Endothelial cell of umbilical vein (primary cell): Measurements from ENCODE around the gene KCTD16. TPM values are rescaled to one million over a fixed set of nuclear protein-coding genes. Genes with fewer than 3 reads are reported as not detected.

Source experiments
- BruUV-seq: library from RNA; stranded (reverse); fragments of 400-500 nt; replicated peaks from 2 replicates; lab custom pipeline; 2021; lab: Mats Ljungman, UMichigan
- CTCF ChIA-PET: fragments of 300-600, 350-600 bp; sonication (Branson Sonifier 250); formaldehyde crosslinking; loops from one replicate; lab custom pipeline; 2021; ENCODE audit warnings: antibody characterized with exemption, inconsistent platforms; lab: Charles Lee
- POLR2A ChIA-PET: fragments of 300-600, 350-600 bp; sonication (Branson Sonifier 250); formaldehyde crosslinking; loops from one replicate; lab custom pipeline; 2021; ENCODE audit warnings: antibody characterized with exemption, inconsistent platforms; lab: Charles Lee
- DNase-seq: peaks from one replicate; pipeline ENCODE4 v3.0.0-alpha.2; 2011; ENCODE audit warnings: low read depth, low spot score
- FAIRE-seq: peaks from 2 replicates; lab custom pipeline; 2011; peaks lifted over from hg19 to GRCh38; lab: Jason Lieb, UNC
- H2AFZ ChIP-seq: 2 replicates; pipeline ENCODE4 v1.6.0; 2012; ENCODE audit warnings: low read depth, low read length, control low read depth, inconsistent platforms
- H3K27ac ChIP-seq: 2 replicates; pipeline ENCODE4 v1.5.1; 2011; ENCODE audit warnings: low read depth, mild to moderate bottlenecking, control low read depth, low read length, moderate library complexity; ENCODE audit not compliant: insufficient read depth
- H3K27me3 ChIP-seq, 2 experiments: 2 replicates each; pipeline versions ENCODE4 v1.6.0 to v1.6.1; 2011; ENCODE audit warnings: low read length in 2 of 2, mixed read lengths in 1 of 2; ENCODE audit not compliant: control insufficient read depth in 2 of 2, insufficient read depth in 2 of 2
- H3K36me3 ChIP-seq, 2 experiments: 2 replicates in 1 of 2; 3 replicates in 1 of 2; pipeline ENCODE4 v1.5.1; 2011; ENCODE audit warnings: low read length in 2 of 2, mild to moderate bottlenecking in 1 of 2, moderate library complexity in 1 of 2; ENCODE audit not compliant: control insufficient read depth in 2 of 2, insufficient read depth in 2 of 2; ENCODE audit errors: extremely low read depth in 1 of 2
- H3K4me1 ChIP-seq: 3 replicates; pipeline ENCODE4 v1.5.1; 2011; ENCODE audit warnings: mild to moderate bottlenecking, low read length; ENCODE audit not compliant: control insufficient read depth, insufficient read depth; ENCODE audit errors: extremely low read depth
- H3K4me2 ChIP-seq: 2 replicates; pipeline ENCODE4 v1.6.1; 2011; ENCODE audit warnings: low read length, control low read depth, mixed read lengths; ENCODE audit not compliant: insufficient read depth
- H3K4me3 ChIP-seq, 3 experiments: fragments of 200-600 bp in 1 of 3; sonication (generic), shearing (Covaris generic) in 1 of 3; replicated peaks in 1 of 3; 2 replicates each; pipeline ENCODE4 v1.5.1; 2011 to 2016; ENCODE audit warnings: control low read depth in 3 of 3, low read length in 3 of 3, mild to moderate bottlenecking in 2 of 3, inconsistent platforms in 1 of 3, low read depth in 1 of 3, moderate library complexity in 1 of 3; ENCODE audit not compliant: insufficient read depth in 1 of 3
- H3K79me2 ChIP-seq: 2 replicates; pipeline ENCODE4 v1.6.0; 2012; ENCODE audit warnings: low read length, inconsistent platforms; ENCODE audit not compliant: control insufficient read depth, insufficient read depth
- H3K9ac ChIP-seq: replicated peaks from 2 replicates; pipeline ENCODE3; 2011; ENCODE audit warnings: low read length, control low read depth; ENCODE audit not compliant: insufficient read depth; ENCODE audit errors: extremely low read depth
- H3K9me1 ChIP-seq: replicated peaks from 3 replicates; pipeline ENCODE4 v1.6.0; 2011; ENCODE audit warnings: mild to moderate bottlenecking, low read length; ENCODE audit not compliant: control insufficient read depth, insufficient read depth; ENCODE audit errors: extremely low read depth
- H3K9me3 ChIP-seq: replicated peaks from 2 replicates; pipeline ENCODE4 v1.5.1; 2012; ENCODE audit warnings: low read length, inconsistent platforms; ENCODE audit not compliant: control insufficient read depth, insufficient read depth
- H4K20me1 ChIP-seq: replicated peaks from 2 replicates; pipeline ENCODE3; 2011; ENCODE audit warnings: mild to moderate bottlenecking, low read length; ENCODE audit not compliant: control insufficient read depth, insufficient read depth; ENCODE audit errors: extremely low read depth
- CTCF ChIP-seq, 2 donors: IDR thresholded peaks; 1 replicate in 1 of 2; 2 replicates in 1 of 2; pipeline ENCODE4 v1.5.1; 2011; ENCODE audit warnings: low read length in 2 of 2, mild to moderate bottlenecking in 2 of 2, moderate library complexity in 2 of 2, control low read depth in 1 of 2, inconsistent platforms in 1 of 2, low read depth in 1 of 2; ENCODE audit not compliant: insufficient read depth in 1 of 2; ENCODE audit errors: extremely low read depth in 1 of 2
- EZH2 ChIP-seq: IDR thresholded peaks from 2 replicates; pipeline ENCODE4 v1.6.1; 2012; ENCODE audit warnings: borderline replicate concordance, low read depth, mild to moderate bottlenecking, moderate library complexity, low read length, inconsistent platforms; ENCODE audit not compliant: severe bottlenecking
- FOS ChIP-seq: IDR thresholded peaks from 2 replicates; pipeline ENCODE4 v1.6.1; 2011; ENCODE audit warnings: mild to moderate bottlenecking, low read length, moderate library complexity, borderline replicate concordance; ENCODE audit not compliant: insufficient read depth
- GATA2 ChIP-seq: IDR thresholded peaks from 2 replicates; pipeline ENCODE4 v1.7.0; 2011; ENCODE audit warnings: low read depth, mild to moderate bottlenecking, moderate library complexity, mixed read lengths, low read length; ENCODE audit not compliant: insufficient read length, insufficient read depth
- JUN ChIP-seq: IDR thresholded peaks from 2 replicates; pipeline ENCODE4 v1.6.1; 2011; ENCODE audit warnings: borderline replicate concordance, low read depth; ENCODE audit not compliant: insufficient read length, insufficient read depth
- MAX ChIP-seq: IDR thresholded peaks from 2 replicates; pipeline ENCODE4 v1.6.1; 2011; ENCODE audit not compliant: insufficient read depth, insufficient read length
- MYC ChIP-seq: IDR thresholded peaks from one replicate; pipeline ENCODE4 v1.6.1; 2011; ENCODE audit warnings: mild to moderate bottlenecking, low read depth, low read length
- POLR2A ChIP-seq: IDR thresholded peaks from 2 replicates; pipeline ENCODE4 v1.6.1; 2012; ENCODE audit warnings: low read depth, mild to moderate bottlenecking, control low read depth, low read length
- POLR2AphosphoS5 ChIP-seq: IDR thresholded peaks from 2 replicates; pipeline ENCODE4 v1.6.1; 2012; ENCODE audit warnings: low read depth, mild to moderate bottlenecking, control low read depth, low read length, moderate library complexity; ENCODE audit not compliant: insufficient read depth
- dilution Hi-C: fragments of 300-500 bp; cut with MboI; formaldehyde crosslinking; loops from one replicate; pipeline ENCODE4 v1.15.0; 2019; ENCODE audit warnings: low sequenced_read_pairs; ENCODE audit not compliant: extremely low pct_ligation_motif_present
- intact Hi-C: fragments of 100-400 bp; cut with micrococcal nuclease; formaldehyde crosslinking; loops from one replicate; pipeline ENCODE4 v1.10.0; 2022
- polyA plus RNA-seq, 4 experiments: library from polyadenylated mRNA; depleted of rRNA in 3 of 4; stranded (reverse) in 3 of 4; unstranded in 1 of 4; fragments of >200 nt; gene quantifications; 2 replicates each; pipeline versions ENCODE4 v1.2.1 to v1.2.3, GENCODE V29; 2011 to 2012; ENCODE audit warnings: missing spikeins in 1 of 4
- total RNA-seq: library from RNA; stranded (reverse); gene quantifications from 2 replicates; pipeline ENCODE4 v1.2.3, GENCODE V29; 2021

KCTD16 gene
- total and polyA plus RNA-seq, 2 donors (not counting 3 experiments of a cell fraction or from before 2014, with no cell fraction given) = 0.21 to 0.49 TPM

- BruUV-seq = no TSS peak
- CTCF ChIA-PET = interaction anchor here (1.7 to 2.3 kb wide), 3 partner anchors 9 to 12 kb away, joined by 3 to 12 read pairs (median 10); no protein-coding TSS in a partner anchor
- Histone ChIP-seq H3K27me3 (no peaks in the 10 kb centered on the region), H3K9ac (no peak overlapping the region), H3K9me3 (no peaks in the 10 kb centered on the region), H2AFZ (no peak overlapping the region), H3K4me2 (no peak overlapping the region), H4K20me1 (no peaks in the 10 kb centered on the region), H3K79me2 (no peaks in the 10 kb centered on the region), H3K4me1 (no peaks in the 10 kb centered on the region), H3K36me3 (no peaks in the 10 kb centered on the region), H3K9me1 (no peaks in the 10 kb centered on the region), H3K4me3 (no peak overlapping the region), H3K27ac (no peak overlapping the region)
- POLR2A ChIA-PET = no interaction called here
- FAIRE-seq = no peak
- no peak for DNase-seq
- TF ChIP-seq EZH2 = no peak
- TF ChIP-seq MAX = no peak
- TF ChIP-seq MYC = no peak
- TF ChIP-seq FOS = no peak
- TF ChIP-seq CTCF (IDR thresholded peaks at IDR 0.05; ENCODE audit: extremely low read depth in 1 of 2, insufficient read depth in 1 of 2, low read depth in 1 of 2, low read length in 2 of 2) = no peak
- TF ChIP-seq GATA2 = no peak
- no peak for TF ChIP-seq POLR2A
- no peak for TF ChIP-seq JUN
- TF ChIP-seq POLR2AphosphoS5 = no peak
- dilution Hi-C loops (no loop called here), intact Hi-C loops (no loop called here)
Measured at GRCh38 chr5:144130306-144130705, 40.4 kb upstream of the KCTD16 start.
